SK-N-SH (cell line): Measurements from ENCODE around the gene PERM1. TPM values are rescaled to one million over a fixed set of nuclear protein-coding genes. Genes with fewer than 3 reads are reported as not detected.

ENCODE experiments used
- CTCF ChIA-PET: fragments of 300-600, 350-600 bp; formaldehyde crosslinking; extraction: SDS; loops from one replicate; lab custom pipeline; 2021; lab: Yijun Ruan, JAX
- POLR2A ChIA-PET: fragments of 350-600 bp; sonication (Branson Sonifier 250); formaldehyde crosslinking; extraction: SDS; loops from one replicate; lab custom pipeline; 2020; ENCODE audit warnings: antibody characterized with exemption, inconsistent platforms; lab: Yijun Ruan, JAX
- DNase-seq: peaks from one replicate; pipeline ENCODE4 v3.0.0; 2012
- H2AFZ ChIP-seq: fragments of 200-600 bp; sonication (generic); 2 replicates; pipeline ENCODE4 v1.8.1; 2016; ENCODE audit warnings: antibody characterized with exemption, mild to moderate bottlenecking, low read depth
- H3F3A ChIP-seq: fragments of 200-600 bp; sonication (generic); replicated peaks from 2 replicates; pipeline ENCODE3; 2016; ENCODE audit warnings: antibody characterized with exemption, mild to moderate bottlenecking; ENCODE audit not compliant: insufficient read depth
- H3K27ac ChIP-seq, 2 experiments: fragments of 200-500 bp in 1 of 2; fragments of 200-600 bp in 1 of 2; sonication (Bioruptor generic) in 1 of 2; sonication (generic), shearing (Covaris generic) in 1 of 2; 2 replicates each; pipeline versions ENCODE4 v1.5.1 to v1.6.1; 2014 to 2016; ENCODE audit warnings: low read depth in 2 of 2, inconsistent platforms in 1 of 2, low read length in 1 of 2, mild to moderate bottlenecking in 1 of 2, mixed read lengths in 1 of 2
- H3K27me3 ChIP-seq: fragments of 200-600 bp; sonication (generic), shearing (Covaris generic); 2 replicates; pipeline ENCODE4 v1.6.1; 2016; ENCODE audit warnings: mixed run types; ENCODE audit not compliant: insufficient read depth
- H3K36me3 ChIP-seq, 2 experiments: fragments of 200-500 bp in 1 of 2; fragments of 200-600 bp in 1 of 2; sonication (Bioruptor generic) in 1 of 2; sonication (generic) in 1 of 2; replicated peaks in 1 of 2; 2 replicates each; pipeline versions ENCODE3 to v1.5.1; 2014 to 2016; ENCODE audit warnings: low read length in 1 of 2, mild to moderate bottlenecking in 1 of 2; ENCODE audit not compliant: insufficient read depth in 2 of 2, control insufficient read depth in 1 of 2
- H3K4me1 ChIP-seq, 2 experiments: fragments of 200-500 bp in 1 of 2; fragments of 200-600 bp in 1 of 2; sonication (Bioruptor generic) in 1 of 2; sonication (generic), shearing (Covaris generic) in 1 of 2; 2 replicates each; pipeline versions ENCODE4 v1.5.1 to v1.6.1; 2014 to 2016; ENCODE audit warnings: low read depth in 1 of 2, low read length in 1 of 2, mixed run types in 1 of 2; ENCODE audit not compliant: insufficient read depth in 2 of 2, control insufficient read depth in 1 of 2
- H3K4me2 ChIP-seq: fragments of 200-600 bp; sonication (generic), shearing (Covaris generic); 2 replicates; pipeline ENCODE4 v1.6.1; 2017; ENCODE audit warnings: mixed run types
- H3K4me3 ChIP-seq, 2 experiments: fragments of 200-500 bp in 1 of 2; fragments of 200-600 bp in 1 of 2; sonication (Bioruptor generic) in 1 of 2; sonication (generic), shearing (Covaris generic) in 1 of 2; 2 replicates each; pipeline versions ENCODE4 v1.5.1 to v1.8.1; 2014 to 2016; ENCODE audit warnings: low read depth in 2 of 2, inconsistent platforms in 1 of 2, low read length in 1 of 2, mild to moderate bottlenecking in 1 of 2, mixed read lengths in 1 of 2, moderate library complexity in 1 of 2
- H3K79me2 ChIP-seq: fragments of 200-600 bp; sonication (generic); 2 replicates; pipeline ENCODE4 v1.8.1; 2017; ENCODE audit warnings: mild to moderate bottlenecking; ENCODE audit not compliant: insufficient read depth
- H3K9ac ChIP-seq: fragments of 200-600 bp; sonication (generic); 2 replicates; pipeline ENCODE4 v1.6.1; 2017; ENCODE audit warnings: mixed run types
- H3K9me2 ChIP-seq: fragments of 200-600 bp; sonication (generic); 2 replicates; pipeline ENCODE4 v1.6.1; 2017; ENCODE audit warnings: mixed run types
- H3K9me3 ChIP-seq: fragments of 200-600 bp; sonication (generic); 2 replicates; pipeline ENCODE4 v1.6.1; 2017; ENCODE audit warnings: mixed run types, mild to moderate bottlenecking, moderate library complexity
- H4K20me1 ChIP-seq: fragments of 200-600 bp; sonication (generic); 2 replicates; pipeline ENCODE4 v1.6.1; 2017; ENCODE audit warnings: mild to moderate bottlenecking, mixed run types; ENCODE audit not compliant: insufficient read depth
- CHD2 ChIP-seq: fragments of 150-350 bp; IDR thresholded peaks from 2 replicates; pipeline ENCODE4 v1.6.1; 2018; ENCODE audit warnings: low read length; ENCODE audit not compliant: partially characterized antibody
- GABPA ChIP-seq: IDR thresholded peaks from 2 replicates; pipeline ENCODE4 v1.4.0; 2012; ENCODE audit warnings: low read depth, mild to moderate bottlenecking
- MEF2A ChIP-seq: IDR thresholded peaks from 2 replicates; pipeline ENCODE4 v1.4.0; 2012; ENCODE audit warnings: low read depth, borderline replicate concordance
- NFIC ChIP-seq: IDR thresholded peaks from 2 replicates; pipeline ENCODE4 v1.4.0; 2012; ENCODE audit warnings: borderline replicate concordance
- RCOR1 ChIP-seq: fragments of 150-350 bp; IDR thresholded peaks from 2 replicates; pipeline ENCODE4 v1.6.1; 2017; ENCODE audit warnings: antibody characterized with exemption, low read length
- RFX5 ChIP-seq: IDR thresholded peaks from 2 replicates; pipeline ENCODE4 v1.6.1; 2012; ENCODE audit warnings: mild to moderate bottlenecking, improper control_type of control experiment, low read length
- SIN3A ChIP-seq: IDR thresholded peaks from 2 replicates; pipeline ENCODE4 v1.6.1; 2012; ENCODE audit warnings: low read depth, mild to moderate bottlenecking, low read length, moderate library complexity, borderline replicate concordance
- TEAD4 ChIP-seq: IDR thresholded peaks from 2 replicates; pipeline ENCODE4 v1.4.0; 2012; ENCODE audit warnings: mild to moderate bottlenecking, borderline replicate concordance; ENCODE audit not compliant: insufficient read depth
- WGBS: methylation state at CpG from one replicate; pipeline ENCODE4 v1.1.6; 2017; ENCODE audit warnings: low lambda C conversion rate; 5-methylcytosine and 5-hydroxymethylcytosine counted together
- polyA plus RNA-seq, 3 experiments: library from polyadenylated mRNA; depleted of rRNA; stranded (reverse); fragments of >200 nt; gene quantifications; 2 replicates each; pipeline ENCODE4 v1.2.3, GENCODE V29; 2012
- TF ChIP-seq, protein P1 (sequence below): IDR thresholded peaks from 2 replicates; pipeline ENCODE4; 2012
- TF ChIP-seq, protein P2 (sequence below): IDR thresholded peaks from 2 replicates; pipeline ENCODE4 v1.4.0; 2012; ENCODE audit warnings: low read depth
- TF ChIP-seq, protein P3 (sequence below): IDR thresholded peaks from 2 replicates; pipeline ENCODE4 v1.6.1; 2012; ENCODE audit warnings: mild to moderate bottlenecking, low read depth, low read length, moderate library complexity
- TF ChIP-seq, protein P4 (sequence below): fragments of 150-350 bp; IDR thresholded peaks from 2 replicates; pipeline ENCODE4 v1.6.1; 2016; ENCODE audit warnings: mild to moderate bottlenecking, low read depth, low read length

The PERM1 gene
- polyA plus RNA-seq, 1 of the 3 experiments (the other 2 are of a cell fraction) = 0.25 TPM

GRCh38 chr1:999725-1000356 lies 17.9 kb upstream of the PERM1 start, which contains the start of gene HES4:
Gene HES4 (minus strand): TSS chr1:1000097. CDS start chr1:999973, 124 bp downstream.
- Histone ChIP-seq H4K20me1 (no peaks in the 10 kb centered on the region), H3K9me2 (no peaks in the 10 kb centered on the region), H3K9ac (peak within 1 kb of the TSS; percentile 70; the same call in 1 of the 2 replicates)
- CTCF ChIA-PET = interaction anchor here (0.9 to 13.2 kb wide), 2 partner anchors 17 to 38 kb away, joined by 3 to 246 read pairs; partner anchors contain the start of gene PERM1
- TF ChIP-seq, protein P1, sequence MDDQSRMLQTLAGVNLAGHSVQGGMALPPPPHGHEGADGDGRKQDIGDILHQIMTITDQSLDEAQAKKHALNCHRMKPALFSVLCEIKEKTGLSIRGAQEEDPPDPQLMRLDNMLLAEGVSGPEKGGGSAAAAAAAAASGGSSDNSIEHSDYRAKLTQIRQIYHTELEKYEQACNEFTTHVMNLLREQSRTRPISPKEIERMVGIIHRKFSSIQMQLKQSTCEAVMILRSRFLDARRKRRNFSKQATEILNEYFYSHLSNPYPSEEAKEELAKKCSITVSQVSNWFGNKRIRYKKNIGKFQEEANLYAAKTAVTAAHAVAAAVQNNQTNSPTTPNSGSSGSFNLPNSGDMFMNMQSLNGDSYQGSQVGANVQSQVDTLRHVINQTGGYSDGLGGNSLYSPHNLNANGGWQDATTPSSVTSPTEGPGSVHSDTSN = peak; percentile 85
- TF ChIP-seq TEAD4 (no peak), NFIC (no peak)
- TF ChIP-seq, protein P2, sequence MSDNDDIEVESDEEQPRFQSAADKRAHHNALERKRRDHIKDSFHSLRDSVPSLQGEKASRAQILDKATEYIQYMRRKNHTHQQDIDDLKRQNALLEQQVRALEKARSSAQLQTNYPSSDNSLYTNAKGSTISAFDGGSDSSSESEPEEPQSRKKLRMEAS = 0 out of 2 replicates have a peak, but pooled peaks have one; percentile 28
- TF ChIP-seq, protein P3, sequence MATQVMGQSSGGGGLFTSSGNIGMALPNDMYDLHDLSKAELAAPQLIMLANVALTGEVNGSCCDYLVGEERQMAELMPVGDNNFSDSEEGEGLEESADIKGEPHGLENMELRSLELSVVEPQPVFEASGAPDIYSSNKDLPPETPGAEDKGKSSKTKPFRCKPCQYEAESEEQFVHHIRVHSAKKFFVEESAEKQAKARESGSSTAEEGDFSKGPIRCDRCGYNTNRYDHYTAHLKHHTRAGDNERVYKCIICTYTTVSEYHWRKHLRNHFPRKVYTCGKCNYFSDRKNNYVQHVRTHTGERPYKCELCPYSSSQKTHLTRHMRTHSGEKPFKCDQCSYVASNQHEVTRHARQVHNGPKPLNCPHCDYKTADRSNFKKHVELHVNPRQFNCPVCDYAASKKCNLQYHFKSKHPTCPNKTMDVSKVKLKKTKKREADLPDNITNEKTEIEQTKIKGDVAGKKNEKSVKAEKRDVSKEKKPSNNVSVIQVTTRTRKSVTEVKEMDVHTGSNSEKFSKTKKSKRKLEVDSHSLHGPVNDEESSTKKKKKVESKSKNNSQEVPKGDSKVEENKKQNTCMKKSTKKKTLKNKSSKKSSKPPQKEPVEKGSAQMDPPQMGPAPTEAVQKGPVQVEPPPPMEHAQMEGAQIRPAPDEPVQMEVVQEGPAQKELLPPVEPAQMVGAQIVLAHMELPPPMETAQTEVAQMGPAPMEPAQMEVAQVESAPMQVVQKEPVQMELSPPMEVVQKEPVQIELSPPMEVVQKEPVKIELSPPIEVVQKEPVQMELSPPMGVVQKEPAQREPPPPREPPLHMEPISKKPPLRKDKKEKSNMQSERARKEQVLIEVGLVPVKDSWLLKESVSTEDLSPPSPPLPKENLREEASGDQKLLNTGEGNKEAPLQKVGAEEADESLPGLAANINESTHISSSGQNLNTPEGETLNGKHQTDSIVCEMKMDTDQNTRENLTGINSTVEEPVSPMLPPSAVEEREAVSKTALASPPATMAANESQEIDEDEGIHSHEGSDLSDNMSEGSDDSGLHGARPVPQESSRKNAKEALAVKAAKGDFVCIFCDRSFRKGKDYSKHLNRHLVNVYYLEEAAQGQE = no peak
- TF ChIP-seq, all 33 proteins: peak for 2
- peak within 1 kb of the TSS in 1 of 2 experiments; percentile 39; a peak in 2 of 4 replicates for H3K27ac ChIP-seq
- whole genome bisulfite sequencing = no CpG with 5 or more reads among the region's 95 CpGs
- no peaks in the 10 kb centered on the region for H3K9me3 ChIP-seq
- H3K4me1 ChIP-seq = peaks cover 0 to 27% of the 10 kb centered on the region in 2 experiments; a peak in 1 of 4 replicates
- no peaks in the 10 kb centered on the region for H3F3A ChIP-seq
- no peak within 1 kb of the TSS for H2AFZ ChIP-seq
- H3K4me2 ChIP-seq = peak within 1 kb of the TSS; percentile 78
- no peaks in the 10 kb centered on the region for H3K36me3 ChIP-seq
- POLR2A ChIA-PET = no interaction called here
- H3K79me2 ChIP-seq = no peaks in the 10 kb centered on the region
- peak within 1 kb of the TSS; percentile 33 to 37; a peak in 3 of 4 replicates for H3K4me3 ChIP-seq
- DNase-seq = peak; percentile 73
- H3K27me3 ChIP-seq = peaks cover 12% of the 10 kb centered on the region; the same call in 1 of the 2 replicates

DNA sequence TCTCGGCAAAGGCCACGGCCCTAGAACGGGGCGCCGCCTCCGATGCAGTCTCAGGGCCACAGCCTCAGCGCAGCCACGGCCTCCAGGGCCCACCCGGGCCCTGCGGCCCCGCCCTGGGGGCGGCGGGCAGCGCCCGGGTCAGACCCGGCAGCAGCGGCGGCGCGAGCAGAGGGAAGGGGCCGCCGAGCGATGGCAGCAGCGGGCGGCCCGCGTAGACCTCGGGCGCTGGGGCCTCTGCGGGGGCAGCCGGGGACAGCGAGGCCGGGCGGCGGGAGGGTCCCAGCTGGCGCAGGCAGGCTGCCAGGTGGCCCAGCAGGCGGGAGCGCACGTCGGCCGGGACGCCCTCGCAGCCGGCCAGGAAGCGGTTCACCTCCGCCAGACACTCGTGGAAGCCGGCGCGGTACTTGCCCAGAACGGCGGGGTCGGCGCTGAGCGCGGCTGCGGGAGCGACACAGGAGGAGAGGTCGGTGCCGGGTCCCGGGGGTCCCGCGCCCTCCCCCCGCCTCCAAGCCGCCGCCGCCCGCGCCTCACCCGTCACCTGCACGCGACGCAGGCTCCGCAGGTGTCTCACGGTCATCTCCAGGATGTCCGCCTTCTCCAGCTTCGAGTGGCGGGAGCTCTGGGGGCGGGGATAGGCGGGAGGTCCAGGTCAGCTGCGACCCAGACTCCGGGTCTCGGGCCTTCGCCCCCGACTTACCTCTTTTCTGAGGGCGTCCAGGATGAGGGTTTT lies 17.3 kb upstream of the PERM1 start:
- H4K20me1 ChIP-seq = no peaks in the 10 kb centered on the region
- H2AFZ ChIP-seq = no peak overlapping the region
- H3K9me2 ChIP-seq = no peaks in the 10 kb centered on the region
- H3K4me3 ChIP-seq = peak overlapping the region; percentile 16 to 22; a peak in 2 of 4 replicates
- H3K36me3 ChIP-seq = no peaks in the 10 kb centered on the region
- peaks cover 0 to 20% of the 10 kb centered on the region in 2 experiments; a peak in 1 of 4 replicates for H3K4me1 ChIP-seq
- H3K9ac ChIP-seq = peak overlapping the region; percentile 49; the same call in 1 of the 2 replicates
- H3K79me2 ChIP-seq = no peaks in the 10 kb centered on the region
- no peak for TF ChIP-seq MEF2A
- TF ChIP-seq SIN3A = no peak
- TF ChIP-seq RCOR1 = no peak
- TF ChIP-seq, protein P1 = no peak
- TF ChIP-seq RFX5 = no peak
- TF ChIP-seq, protein P2 = no peak
- TF ChIP-seq, protein P4, sequence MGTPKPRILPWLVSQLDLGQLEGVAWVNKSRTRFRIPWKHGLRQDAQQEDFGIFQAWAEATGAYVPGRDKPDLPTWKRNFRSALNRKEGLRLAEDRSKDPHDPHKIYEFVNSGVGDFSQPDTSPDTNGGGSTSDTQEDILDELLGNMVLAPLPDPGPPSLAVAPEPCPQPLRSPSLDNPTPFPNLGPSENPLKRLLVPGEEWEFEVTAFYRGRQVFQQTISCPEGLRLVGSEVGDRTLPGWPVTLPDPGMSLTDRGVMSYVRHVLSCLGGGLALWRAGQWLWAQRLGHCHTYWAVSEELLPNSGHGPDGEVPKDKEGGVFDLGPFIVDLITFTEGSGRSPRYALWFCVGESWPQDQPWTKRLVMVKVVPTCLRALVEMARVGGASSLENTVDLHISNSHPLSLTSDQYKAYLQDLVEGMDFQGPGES = no peak
- TF ChIP-seq GABPA = no peak
- TF ChIP-seq CHD2 = no peak
- H3K27me3 ChIP-seq = peaks cover 12% of the 10 kb centered on the region; the same call in 1 of the 2 replicates
- peak overlapping the region; percentile 44; the same call in 1 of the 2 replicates for H3K4me2 ChIP-seq
- CTCF ChIA-PET = interaction anchor here (0.8 to 13.2 kb wide), 5 partner anchors 16 to 94 kb away, joined by 3 to 246 read pairs (median 3); partner anchors contain the start of gene PERM1
- DNase-seq = peak; percentile 76
- no peaks in the 10 kb centered on the region for H3K9me3 ChIP-seq
- POLR2A ChIA-PET = no interaction called here
- WGBS = 3% methylated on average over 21 of the region's 86 CpGs
- no peaks in the 10 kb centered on the region for H3F3A ChIP-seq
- H3K27ac ChIP-seq = no peak overlapping the region
